K562 (cell line): ENCODE data around the gene TRPV5. TPM values are rescaled to one million over a fixed set of nuclear protein-coding genes. Genes with fewer than 3 reads are reported as not detected.

Source experiments
- CREB1 ChIP-seq, 2 experiments: sonication (generic) in 1 of 2; formaldehyde crosslinking in 1 of 2; IDR thresholded peaks; 2 replicates each; pipeline versions ENCODE4 v1.6.1 to v1.8.0; 2012 to 2022; ENCODE audit warnings: inconsistent platforms in 1 of 2, mild to moderate bottlenecking in 1 of 2, missing genetic modification reagents in 1 of 2, moderate library complexity in 1 of 2
- CTCF ChIP-seq, 3 experiments: IDR thresholded peaks in 2 of 3; conservative IDR thresholded peaks in 1 of 3; 2 replicates each; pipeline ENCODE4 v1.5.1; 2011 to 2012; ENCODE audit warnings: low read length in 3 of 3, mild to moderate bottlenecking in 3 of 3, control low read depth in 2 of 3, improper control_type of control experiment in 1 of 3, inconsistent platforms in 1 of 3, low read depth in 1 of 3, mixed read lengths in 1 of 3, moderate library complexity in 1 of 3; ENCODE audit not compliant: insufficient read depth in 2 of 3
- FOXA1 ChIP-seq: fragments of 450-650 bp; IDR thresholded peaks from 2 replicates; pipeline ENCODE4 v1.6.1; 2016; ENCODE audit warnings: mild to moderate bottlenecking, borderline replicate concordance
- HOMEZ ChIP-seq: fragments of 250-450 bp; sonication (Bioruptor Pico); IDR thresholded peaks from 2 replicates; pipeline ENCODE4 v1.4.0; 2020; ENCODE audit warnings: mild to moderate bottlenecking, moderate library complexity
- PML ChIP-seq: IDR thresholded peaks from 2 replicates; pipeline ENCODE4 v1.6.1; 2012; ENCODE audit warnings: low read length, inconsistent platforms
- polyA plus RNA-seq, 8 experiments: library from polyadenylated mRNA; depleted of rRNA in 4 of 8; stranded (reverse) in 5 of 8; unstranded in 3 of 8; fragments of >200 nt; fragmentation: Nextera tagmentation in 2 of 8; fragmentation: Illumina TruSeq in 1 of 8; extraction: Ambion mirVana in 2 of 8; extraction: Trizol in 1 of 8; gene quantifications; 2 replicates each; pipeline versions ENCODE4 v1.2.1 to v1.2.3, GENCODE V29; 2011 to 2014; ENCODE audit warnings: inconsistent platforms in 1 of 8, missing spikeins in 1 of 8
- total RNA-seq, 7 experiments: library from RNA; depleted of rRNA in 6 of 7; stranded (reverse); fragments of >200 nt in 6 of 7; fragmentation: Illumina TruSeq in 2 of 7; extraction: Trizol in 2 of 7; gene quantifications; 2 replicates each; pipeline versions ENCODE4 v1.2.1 to v1.2.3, GENCODE V29; 2011 to 2021; ENCODE audit warnings: low replicate concordance in 1 of 7
- TF ChIP-seq, protein P1 (sequence below): sonication (generic); formaldehyde crosslinking; IDR thresholded peaks from 2 replicates; pipeline ENCODE4 v1.9.0; 2022; ENCODE audit warnings: mild to moderate bottlenecking, missing genetic modification reagents
- TF ChIP-seq, protein P2 (sequence below), 2 experiments: IDR thresholded peaks; 2 replicates each; pipeline ENCODE4 v1.6.1; 2011; ENCODE audit warnings: borderline replicate concordance in 1 of 2, control low read depth in 1 of 2, low read depth in 1 of 2, low read length in 1 of 2, mild to moderate bottlenecking in 1 of 2, mixed read lengths in 1 of 2, moderate library complexity in 1 of 2; ENCODE audit not compliant: insufficient read depth in 1 of 2, insufficient read length in 1 of 2, poor library complexity in 1 of 2, severe bottlenecking in 1 of 2; ENCODE audit errors: extremely low read depth in 1 of 2
- TF ChIP-seq, protein P3 (sequence below), 2 experiments: IDR thresholded peaks in 1 of 2; conservative IDR thresholded peaks in 1 of 2; 2 replicates each; pipeline ENCODE4 v1.6.1; 2016; ENCODE audit warnings: low read depth in 2 of 2, mild to moderate bottlenecking in 1 of 2, missing compliant biosample characterization in 1 of 2, missing genetic modification characterization in 1 of 2, moderate library complexity in 1 of 2

Gene TRPV5
- total and polyA plus RNA-seq, 9 of the 15 experiments (the other 6 are each of a cell fraction or from before 2014, with no cell fraction given): not detected

- TF ChIP-seq, protein P1, sequence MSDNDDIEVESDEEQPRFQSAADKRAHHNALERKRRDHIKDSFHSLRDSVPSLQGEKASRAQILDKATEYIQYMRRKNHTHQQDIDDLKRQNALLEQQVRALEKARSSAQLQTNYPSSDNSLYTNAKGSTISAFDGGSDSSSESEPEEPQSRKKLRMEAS (CRISPR knock-in tag): peak; percentile 70
- no peak for TF ChIP-seq HOMEZ (CRISPR knock-in tag)
- TF ChIP-seq CTCF (IDR thresholded peaks at IDR 0.05 in 2 of 3, conservative IDR thresholded peaks at IDR 0.05 in 1 of 3; ENCODE audit: insufficient read depth in 2 of 3, low read depth in 1 of 3, low read length in 3 of 3): peak; percentile 67 to 69 (median 69)
- TF ChIP-seq CREB1 (IDR thresholded peaks at IDR 0.05): 0 out of 2 replicates have a peak, but pooled peaks have one; percentile 7
- TF ChIP-seq CREB1 (CRISPR knock-in tag; IDR thresholded peaks at IDR 0.05): no peak
- TF ChIP-seq, protein P2, sequence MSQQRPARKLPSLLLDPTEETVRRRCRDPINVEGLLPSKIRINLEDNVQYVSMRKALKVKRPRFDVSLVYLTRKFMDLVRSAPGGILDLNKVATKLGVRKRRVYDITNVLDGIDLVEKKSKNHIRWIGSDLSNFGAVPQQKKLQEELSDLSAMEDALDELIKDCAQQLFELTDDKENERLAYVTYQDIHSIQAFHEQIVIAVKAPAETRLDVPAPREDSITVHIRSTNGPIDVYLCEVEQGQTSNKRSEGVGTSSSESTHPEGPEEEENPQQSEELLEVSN (IDR thresholded peaks at IDR 0.05; ENCODE audit: borderline replicate concordance in 1 of 2, extremely low read depth in 1 of 2, insufficient read depth in 1 of 2, insufficient read length in 1 of 2, low read depth in 1 of 2, low read length in 1 of 2, poor library complexity in 1 of 2, severe bottlenecking in 1 of 2): peak in 1 of 2 experiments; percentile 83
- TF ChIP-seq FOXA1: no peak
- TF ChIP-seq PML: no peak
- TF ChIP-seq, protein P3, sequence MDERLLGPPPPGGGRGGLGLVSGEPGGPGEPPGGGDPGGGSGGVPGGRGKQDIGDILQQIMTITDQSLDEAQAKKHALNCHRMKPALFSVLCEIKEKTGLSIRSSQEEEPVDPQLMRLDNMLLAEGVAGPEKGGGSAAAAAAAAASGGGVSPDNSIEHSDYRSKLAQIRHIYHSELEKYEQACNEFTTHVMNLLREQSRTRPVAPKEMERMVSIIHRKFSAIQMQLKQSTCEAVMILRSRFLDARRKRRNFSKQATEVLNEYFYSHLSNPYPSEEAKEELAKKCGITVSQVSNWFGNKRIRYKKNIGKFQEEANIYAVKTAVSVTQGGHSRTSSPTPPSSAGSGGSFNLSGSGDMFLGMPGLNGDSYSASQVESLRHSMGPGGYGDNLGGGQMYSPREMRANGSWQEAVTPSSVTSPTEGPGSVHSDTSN (CRISPR knock-in tag; IDR thresholded peaks at IDR 0.05; ENCODE audit: low read depth): no peak
- TF ChIP-seq, protein P3 (tag; conservative IDR thresholded peaks at IDR 0.05; ENCODE audit: low read depth): 0 out of 2 replicates have a peak, but pooled peaks have one; percentile 6
Observed at GRCh38 chr7:142925413-142925812, 8.1 kb downstream of the TRPV5 start (continued).
